Measurements from ENCODE around the gene TEC. TPM values are rescaled to one million over a fixed set of nuclear protein-coding genes. Genes with fewer than 3 reads are reported as not detected.

The TEC gene
- total RNA-seq, 2 donors from 2014 or later = 2.1 to 3.3 TPM

GRCh38 chr4:48178931-48179330, 90.7 kb downstream of the TEC start:
- Histone ChIP-seq H3K36me3 (replicated peaks in 1 of 2; ENCODE audit: insufficient read depth in 1 of 2, low read depth in 2 of 2) (no peaks in the 10 kb centered on the region), H3K27ac (no peak overlapping the region), H3K27me3 (no peaks in the 10 kb centered on the region), H3K4me3 (no peak overlapping the region), H3K4me1 (no peaks in the 10 kb centered on the region), H3K9me3 (no peaks in the 10 kb centered on the region)
- TF ChIP-seq CTCF (IDR thresholded peaks at IDR 0.05) (no peak), POLR2A (IDR thresholded peaks at IDR 0.05) (no peak)
- ATAC-seq = no peak
- no peak for DNase-seq
- intact Hi-C loops (cut with DNase I) = no loop called here
- 76 to 88% methylated on average over 4 of the region's 4 CpGs for WGBS, 2 donors

GRCh38 chr4:48175806-48176205, 93.8 kb downstream of the TEC start:
- Histone ChIP-seq H3K36me3 (replicated peaks in 1 of 2; ENCODE audit: insufficient read depth in 1 of 2, low read depth in 2 of 2) (no peaks in the 10 kb centered on the region), H3K9me3 (no peaks in the 10 kb centered on the region), H3K4me3 (no peak overlapping the region), H3K27me3 (no peaks in the 10 kb centered on the region), H3K4me1 (no peaks in the 10 kb centered on the region), H3K27ac (no peak overlapping the region)
- intact Hi-C loops (cut with DNase I) = no loop called here
- ATAC-seq (no peak), DNase-seq (no peak)
- TF ChIP-seq POLR2A (IDR thresholded peaks at IDR 0.05) (no peak), CTCF (IDR thresholded peaks at IDR 0.05) (no peak)

GRCh38 chr4:48175328-48175727, 94.3 kb downstream of the TEC start:
- Histone ChIP-seq H3K4me1 (no peaks in the 10 kb centered on the region), H3K9me3 (no peaks in the 10 kb centered on the region), H3K27ac (no peak overlapping the region), H3K27me3 (no peaks in the 10 kb centered on the region), H3K36me3 (replicated peaks in 1 of 2; ENCODE audit: insufficient read depth in 1 of 2, low read depth in 2 of 2) (no peaks in the 10 kb centered on the region), H3K4me3 (no peak overlapping the region)
- DNase-seq = no peak
- TF ChIP-seq CTCF (IDR thresholded peaks at IDR 0.05) (no peak), POLR2A (IDR thresholded peaks at IDR 0.05) (no peak)
- intact Hi-C loops (cut with DNase I) = no loop called here
- no peak for ATAC-seq
- 81 to 83% methylated on average over 7 of the region's 7 CpGs for WGBS, 2 donors

DNA sequence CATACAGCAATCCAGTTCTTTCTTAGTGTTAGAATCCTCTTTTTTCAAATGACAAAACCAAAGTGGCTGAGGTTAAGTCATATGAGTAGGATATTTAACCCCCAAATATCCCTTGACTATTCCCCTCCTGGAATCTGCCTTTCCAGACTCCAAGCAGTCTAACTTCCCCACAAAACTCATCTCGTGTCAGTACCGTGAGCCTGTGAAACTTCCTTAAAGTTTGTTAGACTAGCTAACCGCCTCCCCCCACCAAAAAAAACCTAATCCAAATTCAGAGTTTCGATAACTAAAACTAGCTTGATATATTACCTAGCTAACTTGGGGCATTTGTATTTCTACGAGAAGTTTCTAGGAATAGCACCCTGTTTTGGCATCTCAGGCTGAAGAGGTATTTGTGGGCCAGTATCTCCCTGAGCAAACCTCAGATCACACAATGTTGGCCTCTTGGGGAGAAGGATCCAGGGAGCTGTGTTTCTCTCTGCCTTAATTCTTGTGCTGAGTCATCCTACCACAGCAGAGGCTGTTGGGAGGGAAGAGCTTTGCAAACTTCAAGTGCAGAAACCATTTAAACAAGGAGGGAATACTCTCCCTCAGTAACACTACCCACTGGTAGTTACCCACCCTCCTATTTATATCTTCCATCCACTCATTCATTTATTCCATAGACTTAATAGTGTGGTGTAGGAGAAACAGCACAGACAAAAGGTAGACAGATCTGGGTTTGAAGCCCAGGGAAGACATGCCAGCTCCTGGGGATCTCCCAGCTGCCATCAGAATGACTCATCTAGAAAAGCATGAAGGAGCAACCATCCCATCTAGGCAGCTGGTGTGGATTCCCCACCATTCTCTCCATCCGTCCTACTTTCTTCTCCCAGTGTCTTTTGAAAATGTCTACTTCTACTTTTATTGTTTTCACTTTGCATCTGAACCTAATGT, 96.3 kb downstream of the TEC start:
- 72 to 85% methylated on average over 6 of the region's 6 CpGs for WGBS, 2 donors
- Histone ChIP-seq H3K4me1 (no peaks in the 10 kb centered on the region), H3K27ac (no peak overlapping the region), H3K9me3 (no peaks in the 10 kb centered on the region), H3K4me3 (no peak overlapping the region), H3K36me3 (replicated peaks in 1 of 2; ENCODE audit: insufficient read depth in 1 of 2, low read depth in 2 of 2) (no peaks in the 10 kb centered on the region), H3K27me3 (no peaks in the 10 kb centered on the region)
- TF ChIP-seq POLR2A (IDR thresholded peaks at IDR 0.05) (no peak), CTCF (IDR thresholded peaks at IDR 0.05) (no peak)
- intact Hi-C loops (cut with DNase I) = no loop called here
- no peak for ATAC-seq
- DNase-seq = no peak

DNA sequence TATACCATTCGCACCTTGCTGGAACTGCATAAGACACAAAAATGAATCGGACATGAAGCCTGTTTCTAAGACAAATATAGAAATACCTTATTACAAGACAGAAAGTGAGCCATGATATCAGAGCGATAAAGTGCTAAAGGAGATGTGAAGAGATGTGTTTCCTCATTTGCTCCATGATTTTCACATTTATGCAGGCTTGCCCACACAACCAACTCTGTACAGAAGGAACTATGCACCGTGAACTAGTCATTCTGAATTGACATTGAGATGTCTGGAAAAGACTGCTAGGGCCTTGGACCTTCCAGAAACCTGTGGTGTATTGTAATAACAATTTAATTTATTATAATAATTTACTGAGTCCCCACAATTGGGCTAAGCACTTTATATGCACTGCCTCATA, 97.0 kb downstream of the TEC start:
- H3K9me3 ChIP-seq = no peaks in the 10 kb centered on the region
- no peaks in the 10 kb centered on the region for H3K36me3 ChIP-seq (replicated peaks in 1 of 2; ENCODE audit: insufficient read depth in 1 of 2, low read depth in 2 of 2)
- TF ChIP-seq CTCF (IDR thresholded peaks at IDR 0.05) (no peak), POLR2A (IDR thresholded peaks at IDR 0.05) (no peak)
- H3K27ac ChIP-seq = no peak overlapping the region
- DNase-seq (no peak), ATAC-seq (no peak)
- H3K4me1 ChIP-seq = no peaks in the 10 kb centered on the region
- H3K27me3 ChIP-seq = no peaks in the 10 kb centered on the region
- WGBS, 2 donors = 65 to 97% methylated on average over 4 of the region's 4 CpGs
- intact Hi-C loops (cut with DNase I) = no loop called here
- no peak overlapping the region for H3K4me3 ChIP-seq
